WERI-Rb-1 (cell line): Measurements from ENCODE around the gene DMKN.

Experiments
- DNase-seq: peaks from one replicate; pipeline ENCODE4 v3.0.0-alpha.2; 2020
- H3K27ac ChIP-seq: fragments of 250-450 bp; sonication (Bioruptor Pico); 2 replicates; pipeline ENCODE4 v1.5.1; 2020; ENCODE audit warnings: mild to moderate bottlenecking, moderate library complexity
- H3K27me3 ChIP-seq: fragments of 250-450 bp; sonication (Bioruptor Pico); 2 replicates; pipeline ENCODE4 v1.5.1; 2021; ENCODE audit warnings: mild to moderate bottlenecking, low read depth, moderate library complexity; ENCODE audit not compliant: insufficient read depth, severe bottlenecking
- H3K36me3 ChIP-seq: fragments of 250-450 bp; sonication (Bioruptor Pico); 2 replicates; pipeline ENCODE4 v1.5.1; 2020; ENCODE audit warnings: mild to moderate bottlenecking, moderate library complexity
- H3K4me3 ChIP-seq: 2 replicates; pipeline ENCODE4 v1.5.1; 2011; ENCODE audit warnings: low read depth, mild to moderate bottlenecking, control low read depth, low read length
- H3K9me3 ChIP-seq: fragments of 250-450 bp; sonication (Bioruptor Pico); 2 replicates; pipeline ENCODE4 v1.5.1; 2021; ENCODE audit warnings: mild to moderate bottlenecking, moderate library complexity; ENCODE audit not compliant: severe bottlenecking
- CTCF ChIP-seq: IDR thresholded peaks from 2 replicates; pipeline ENCODE4 v1.5.1; 2011; ENCODE audit warnings: low read depth, mild to moderate bottlenecking, control low read depth, inconsistent platforms, low read length

Gene DMKN

DNA sequence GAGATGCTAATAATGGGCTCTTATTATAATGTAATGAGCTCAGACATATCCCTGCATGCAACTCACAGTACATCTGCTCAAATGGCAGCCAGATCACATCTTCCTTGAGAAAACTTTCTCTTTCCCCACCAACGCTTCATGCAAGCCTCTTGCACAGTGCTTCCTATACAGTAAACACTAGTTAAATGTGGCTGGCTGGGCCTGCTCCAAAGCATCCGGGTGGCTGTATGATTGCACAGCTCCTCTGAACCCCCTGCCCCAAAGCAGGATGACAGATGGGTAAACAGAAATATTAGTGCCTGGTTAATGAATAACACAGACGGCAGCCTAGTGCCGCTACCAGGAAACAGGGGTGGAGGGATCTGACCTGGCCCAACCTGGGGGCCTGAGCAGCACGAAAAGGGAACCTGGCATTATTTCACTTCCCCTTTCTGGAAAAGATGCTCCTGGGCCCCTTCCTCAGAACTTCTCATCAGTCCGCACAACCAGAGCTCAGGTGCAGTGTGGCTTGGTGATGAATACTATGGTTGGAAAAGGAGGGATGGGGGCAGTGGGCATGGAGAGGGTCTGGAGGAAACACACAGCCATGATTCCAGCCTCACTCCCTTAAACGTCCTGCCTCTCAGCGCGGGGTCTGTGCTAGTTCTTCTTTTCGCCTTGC, 54.6 kb downstream of the DMKN start:
- no peaks in the 10 kb centered on the region for H3K9me3 ChIP-seq
- H3K4me3 ChIP-seq = no peak overlapping the region
- no peak overlapping the region for H3K27ac ChIP-seq
- no peaks in the 10 kb centered on the region for H3K36me3 ChIP-seq
- DNase-seq = no peak
- no peaks in the 10 kb centered on the region for H3K27me3 ChIP-seq
- TF ChIP-seq CTCF = no peak

GRCh38 chr19:35458192-35458591, 55.3 kb downstream of the DMKN start:
- Histone ChIP-seq H3K36me3 (no peaks in the 10 kb centered on the region), H3K27me3 (no peaks in the 10 kb centered on the region), H3K9me3 (no peaks in the 10 kb centered on the region), H3K27ac (no peak overlapping the region), H3K4me3 (no peak overlapping the region)
- no peak for TF ChIP-seq CTCF
- no peak for DNase-seq

DNA sequence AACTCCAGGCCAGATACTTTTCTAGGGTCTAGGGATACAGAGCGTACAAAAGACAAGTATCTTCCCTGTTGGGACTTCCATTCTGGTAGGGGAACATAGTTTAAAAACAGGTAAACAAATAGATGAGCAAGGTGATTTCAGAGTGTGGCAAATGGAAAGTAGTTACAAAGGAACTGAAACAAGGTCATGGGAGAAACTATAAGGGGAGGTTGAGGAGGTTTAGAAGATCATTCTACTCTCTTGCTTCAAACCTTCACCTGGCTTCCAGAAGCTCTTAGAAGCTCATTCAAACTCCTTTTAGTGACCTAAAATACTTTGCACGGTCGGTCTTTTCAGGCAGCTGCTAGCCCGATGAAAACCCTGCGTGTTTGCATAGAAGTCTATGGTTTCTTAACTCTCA, 56.3 kb downstream of the DMKN start:
- Histone ChIP-seq H3K9me3 (no peaks in the 10 kb centered on the region), H3K36me3 (no peaks in the 10 kb centered on the region), H3K4me3 (no peak overlapping the region), H3K27ac (no peak overlapping the region), H3K27me3 (no peaks in the 10 kb centered on the region)
- no peak for TF ChIP-seq CTCF
- DNase-seq = no peak

- Histone ChIP-seq H3K27me3 (no peaks in the 10 kb centered on the region), H3K9me3 (no peaks in the 10 kb centered on the region), H3K36me3 (no peaks in the 10 kb centered on the region), H3K4me3 (no peak overlapping the region), H3K27ac (no peak overlapping the region)
- DNase-seq = no peak
- no peak for TF ChIP-seq CTCF
Observed at GRCh38 chr19:35455616-35456201, 57.7 kb downstream of the DMKN start.

DNA sequence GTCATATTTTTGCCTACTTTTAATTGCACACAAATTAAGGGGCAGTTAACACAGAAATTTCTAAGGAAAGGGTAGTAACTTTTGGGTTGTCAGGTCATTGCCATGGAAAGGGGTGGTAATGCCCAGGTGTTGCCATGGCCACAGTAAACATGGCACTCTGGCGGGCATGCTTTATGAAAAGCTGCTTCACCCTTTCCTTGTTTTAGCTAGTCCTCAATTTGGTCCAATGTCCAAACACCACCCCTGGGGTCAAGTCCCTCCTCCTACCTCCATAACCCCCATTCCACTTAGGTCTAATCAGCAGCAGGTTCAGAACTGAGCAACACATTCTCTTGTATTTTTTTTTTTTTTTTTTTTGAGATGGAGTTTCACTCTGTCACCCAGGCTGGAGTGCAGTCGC, 58.8 kb downstream of the DMKN start:
- Histone ChIP-seq H3K4me3 (no peak overlapping the region), H3K27ac (no peak overlapping the region), H3K27me3 (no peaks in the 10 kb centered on the region), H3K9me3 (no peaks in the 10 kb centered on the region), H3K36me3 (no peaks in the 10 kb centered on the region)
- no peak for TF ChIP-seq CTCF
- DNase-seq = no peak
